GM23248 (cell line): ENCODE data around the gene ZYX. TPM values are rescaled to one million over a fixed set of nuclear protein-coding genes. Genes with fewer than 3 reads are reported as not detected.
A peak's percentile ranks its signal among the peaks of the same experiment; 100 is the strongest.

Experiments used
- DNase-seq: peaks from one replicate; pipeline ENCODE4 v3.0.0-alpha.2; 2015
- H2AFZ ChIP-seq: fragments of 200-600 bp; sonication (generic); 2 replicates; pipeline ENCODE4 v1.6.1; 2016; ENCODE audit warnings: antibody characterized with exemption
- H3F3A ChIP-seq: fragments of 200-600 bp; sonication (generic); 2 replicates; pipeline ENCODE4 v1.6.1; 2016; ENCODE audit warnings: mild to moderate bottlenecking, antibody characterized with exemption, mixed run types; ENCODE audit not compliant: insufficient read depth
- H3K27ac ChIP-seq: fragments of 200-600 bp; sonication (generic); 2 replicates; pipeline ENCODE4 v1.5.1; 2016; ENCODE audit warnings: mild to moderate bottlenecking
- H3K27me3 ChIP-seq: fragments of 200-600 bp; sonication (generic); replicated peaks from 2 replicates; pipeline ENCODE4 v1.6.1; 2016; ENCODE audit warnings: mild to moderate bottlenecking; ENCODE audit not compliant: insufficient read depth
- H3K36me3 ChIP-seq: fragments of 200-600 bp; sonication (generic); 2 replicates; pipeline ENCODE4 v1.6.1; 2016; ENCODE audit warnings: low read depth, mild to moderate bottlenecking
- H3K4me1 ChIP-seq: fragments of 200-600 bp; sonication (generic); 2 replicates; pipeline ENCODE4 v1.6.1; 2016; ENCODE audit warnings: mild to moderate bottlenecking; ENCODE audit not compliant: insufficient read depth
- H3K4me2 ChIP-seq: fragments of 200-600 bp; sonication (generic); one replicate; pipeline ENCODE4 v1.6.1; 2016; ENCODE audit warnings: mild to moderate bottlenecking; ENCODE audit not compliant: unreplicated experiment
- H3K4me3 ChIP-seq: fragments of 200-600 bp; sonication (generic); 2 replicates; pipeline ENCODE4 v1.5.1; 2016; ENCODE audit warnings: mild to moderate bottlenecking
- H3K79me2 ChIP-seq: fragments of 200-600 bp; sonication (generic); 2 replicates; pipeline ENCODE4 v1.6.1; 2016; ENCODE audit warnings: mild to moderate bottlenecking; ENCODE audit not compliant: insufficient read depth
- H3K9ac ChIP-seq: fragments of 200-600 bp; sonication (generic); 2 replicates; pipeline ENCODE4 v1.6.1; 2016; ENCODE audit warnings: mild to moderate bottlenecking
- H3K9me2 ChIP-seq: fragments of 200-600 bp; sonication (generic); 2 replicates; pipeline ENCODE4 v1.6.1; 2016; ENCODE audit warnings: mixed run types, mild to moderate bottlenecking, moderate library complexity; ENCODE audit not compliant: insufficient read depth
- H3K9me3 ChIP-seq: fragments of 200-600 bp; sonication (generic); one replicate; pipeline ENCODE4 v1.6.1; 2017; ENCODE audit warnings: low read depth
- H4K20me1 ChIP-seq: fragments of 200-600 bp; sonication (generic); 2 replicates; pipeline ENCODE4 v1.6.0; 2016; ENCODE audit not compliant: insufficient read depth
- EZH2 ChIP-seq: fragments of 200-600 bp; sonication (generic); IDR thresholded peaks from 2 replicates; pipeline ENCODE4 v1.6.1; 2018; ENCODE audit warnings: antibody characterized with exemption, mild to moderate bottlenecking; ENCODE audit not compliant: insufficient read depth, poor library complexity, severe bottlenecking
- EZH2phosphoT487 ChIP-seq: fragments of 200-600 bp; sonication (generic); IDR thresholded peaks from 2 replicates; pipeline ENCODE4 v1.6.1; 2018; ENCODE audit warnings: antibody characterized with exemption, moderate library complexity, mild to moderate bottlenecking, low read depth; ENCODE audit not compliant: insufficient read depth
- WGBS, 2 experiments: methylation state at CpG; one replicate each; pipeline ENCODE4 v1.1.6; 2015 to 2017; ENCODE audit warnings: low lambda C conversion rate in 2 of 2, low coverage in 1 of 2; ENCODE audit errors: missing lambda C conversion rate in 2 of 2; 5-methylcytosine and 5-hydroxymethylcytosine counted together
- in situ Hi-C: fragments of 300-500 bp; cut with MboI; formaldehyde crosslinking; loops from 2 replicates; pipeline ENCODE4 v1.15.0; 2020
- polyA plus RNA-seq: library from polyadenylated mRNA; unstranded; fragments of >200 nt; fragmentation: Nextera tagmentation; extraction: Ambion mirVana; gene quantifications from 2 replicates; pipeline ENCODE4 v1.2.1, GENCODE V29; 2016
- total RNA-seq: library from RNA; depleted of rRNA; stranded (reverse); fragments of >200 nt; shearing (Covaris generic); gene quantifications from 2 replicates; pipeline ENCODE4 v1.2.3, GENCODE V29; 2014

Gene ZYX
- total and polyA plus RNA-seq, 2 experiments from 2014 or later = 148 to 380 TPM

DNA sequence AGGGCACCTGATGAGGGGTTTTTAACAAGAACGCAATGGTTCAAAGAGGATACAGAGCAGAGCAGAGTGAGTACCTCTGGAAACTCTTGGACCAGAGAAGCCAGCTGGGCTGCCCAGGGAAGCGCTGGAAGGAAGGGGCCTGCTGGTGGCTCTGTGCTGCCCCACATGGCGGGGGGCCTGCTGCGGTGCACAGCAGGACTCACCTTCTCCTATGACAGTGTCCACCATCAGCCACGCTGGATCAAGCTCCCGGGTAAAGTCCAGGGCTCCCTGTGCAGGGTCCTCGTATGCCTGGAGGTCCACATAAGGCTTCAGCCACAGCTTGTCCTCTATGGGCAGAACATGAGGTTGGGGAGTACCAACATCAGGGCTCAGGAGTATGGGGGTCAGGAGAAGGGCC lies 15.0 kb downstream of the ZYX start:
- peaks cover 22% of the 10 kb centered on the region for H3K4me1 ChIP-seq
- H3K79me2 ChIP-seq = no peaks in the 10 kb centered on the region
- no peak overlapping the region for H2AFZ ChIP-seq
- H3K4me2 ChIP-seq = no peak overlapping the region
- no peak for DNase-seq
- peaks cover 24% of the 10 kb centered on the region for H3F3A ChIP-seq
- H3K27me3 ChIP-seq = no peaks in the 10 kb centered on the region
- peaks cover 6% of the 10 kb centered on the region for H3K36me3 ChIP-seq
- no peaks in the 10 kb centered on the region for H3K9me3 ChIP-seq
- 79 to 85% methylated on average over 7 of the region's 7 CpGs for WGBS, 2 experiments
- in situ Hi-C loops = no loop called here
- no peak for TF ChIP-seq EZH2phosphoT487
- no peak for TF ChIP-seq EZH2
- no peak overlapping the region for H3K27ac ChIP-seq
- H3K9ac ChIP-seq = no peak overlapping the region
- no peaks in the 10 kb centered on the region for H4K20me1 ChIP-seq
- H3K9me2 ChIP-seq = no peaks in the 10 kb centered on the region
- no peak overlapping the region for H3K4me3 ChIP-seq

GRCh38 chr7:143396625-143397556 lies 15.7 kb downstream of the ZYX start:
- TF ChIP-seq EZH2 (no peak), EZH2phosphoT487 (no peak)
- H3K27ac ChIP-seq = no peak overlapping the region
- peaks cover under 1% of the 10 kb centered on the region; the same call in 1 of the 2 replicates for H3K36me3 ChIP-seq
- no peak overlapping the region for H3K4me2 ChIP-seq
- DNase-seq = peak; percentile 64
- in situ Hi-C loops = no loop called here
- H3K9me2 ChIP-seq = no peaks in the 10 kb centered on the region
- WGBS, 2 experiments = 78 to 79% methylated on average over 28 of the region's 28 CpGs
- peaks cover 15% of the 10 kb centered on the region for H3K4me1 ChIP-seq
- no peaks in the 10 kb centered on the region for H4K20me1 ChIP-seq
- H3K9me3 ChIP-seq = no peaks in the 10 kb centered on the region
- no peak overlapping the region for H3K9ac ChIP-seq
- H3K27me3 ChIP-seq = no peaks in the 10 kb centered on the region
- peaks cover 17% of the 10 kb centered on the region for H3F3A ChIP-seq
- no peak overlapping the region for H3K4me3 ChIP-seq
- H3K79me2 ChIP-seq = no peaks in the 10 kb centered on the region
- no peak overlapping the region for H2AFZ ChIP-seq

- Histone ChIP-seq H3K9me3 (no peaks in the 10 kb centered on the region), H3K27me3 (no peaks in the 10 kb centered on the region), H3K27ac (no peak overlapping the region), H3K4me2 (no peak overlapping the region), H2AFZ (no peak overlapping the region), H3F3A (peaks cover 9% of the 10 kb centered on the region; the same call in 1 of the 2 replicates), H3K79me2 (no peaks in the 10 kb centered on the region), H3K4me3 (no peak overlapping the region), H3K4me1 (peaks cover 6% of the 10 kb centered on the region; the same call in 1 of the 2 replicates), H4K20me1 (no peaks in the 10 kb centered on the region), H3K9me2 (no peaks in the 10 kb centered on the region), H3K9ac (no peak overlapping the region), H3K36me3 (no peaks in the 10 kb centered on the region; the same call in 1 of the 2 replicates)
- DNase-seq = no peak
- in situ Hi-C loops = no loop called here
- WGBS, 2 experiments = 76 to 78% methylated on average over 16 of the region's 16 CpGs
- no peak for TF ChIP-seq EZH2
- no peak for TF ChIP-seq EZH2phosphoT487
Observed at GRCh38 chr7:143397710-143398530, 16.8 kb downstream of the ZYX start.

DNA sequence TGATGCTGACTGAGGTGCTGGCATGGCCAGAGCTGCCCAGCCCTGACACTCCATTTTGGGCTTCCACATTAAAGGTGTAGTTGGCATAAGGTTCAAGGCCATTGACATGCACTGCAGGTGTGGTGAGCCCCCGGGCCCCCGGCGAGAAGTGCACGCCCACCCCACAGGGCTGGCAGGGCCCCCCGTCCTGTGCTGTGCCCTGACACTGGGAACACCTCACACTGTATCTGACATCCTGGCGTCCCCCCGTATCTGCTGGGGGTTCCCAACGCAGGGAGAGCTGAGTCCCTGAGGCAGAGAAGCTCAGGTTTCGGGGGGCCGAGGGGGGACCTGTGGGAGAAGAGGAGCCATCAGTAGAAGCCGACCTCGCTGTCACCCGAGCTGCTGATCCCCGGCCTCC lies 17.5 kb downstream of the ZYX start:
- H3K36me3 ChIP-seq = no peaks in the 10 kb centered on the region

More for the DNA sequence above, 17.5 kb downstream of the ZYX start:
- TF ChIP-seq EZH2 (no peak), EZH2phosphoT487 (no peak)
- no peak overlapping the region for H3K4me3 ChIP-seq
- no peaks in the 10 kb centered on the region for H3K79me2 ChIP-seq
- no peaks in the 10 kb centered on the region for H3K9me3 ChIP-seq
- no peak overlapping the region for H3K9ac ChIP-seq
- H3K4me2 ChIP-seq = no peak overlapping the region
- H3K4me1 ChIP-seq = peaks cover 7% of the 10 kb centered on the region; the same call in 1 of the 2 replicates
- peaks cover 5% of the 10 kb centered on the region; the same call in 1 of the 2 replicates for H3F3A ChIP-seq
- H3K9me2 ChIP-seq = no peaks in the 10 kb centered on the region
- no peaks in the 10 kb centered on the region for H4K20me1 ChIP-seq
- DNase-seq = no peak
- H3K27me3 ChIP-seq = no peaks in the 10 kb centered on the region
- no peak overlapping the region for H3K27ac ChIP-seq
- WGBS, 2 experiments = 81 to 82% methylated on average over 10 to 14 of the region's 14 CpGs
- in situ Hi-C loops = no loop called here
- H2AFZ ChIP-seq = no peak overlapping the region
